GM12865 (cell line): ENCODE data around the gene PTRHD1.

Experiments
- DNase-seq: peaks from one replicate; pipeline ENCODE4 v3.0.0; 2010; ENCODE audit warnings: low read depth
- H3K4me3 ChIP-seq: 2 replicates; pipeline ENCODE4 v1.5.1; 2011; ENCODE audit warnings: mild to moderate bottlenecking, low read depth, low read length, control low read depth
- TF ChIP-seq, protein P1 (sequence below): IDR thresholded peaks from 2 replicates; pipeline ENCODE4 v1.5.1; 2011; ENCODE audit warnings: low read length, control low read depth, low read depth, inconsistent platforms; ENCODE audit not compliant: insufficient read depth; ENCODE audit errors: missing control alignments

PTRHD1 gene

DNA sequence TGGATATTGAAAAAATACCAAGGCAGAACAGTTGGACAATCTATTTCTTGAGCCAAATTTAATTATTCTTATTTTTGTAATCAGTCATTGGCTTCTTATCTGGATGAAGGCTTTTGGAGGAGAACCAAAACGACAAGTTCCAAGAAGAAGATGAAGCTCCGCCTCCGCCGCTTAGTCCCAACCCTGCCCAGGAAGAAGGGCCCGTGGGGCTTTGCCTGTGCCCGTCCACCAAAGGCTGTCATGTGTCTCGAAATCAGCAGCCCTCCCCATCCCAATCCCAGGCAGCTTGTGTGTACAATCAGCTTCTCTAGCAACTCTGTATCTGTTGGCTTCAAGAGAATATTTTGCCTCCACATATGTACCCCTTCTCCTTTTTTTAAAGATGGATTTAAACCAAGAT, 24.6 kb downstream of the PTRHD1 start:
- H3K4me3 ChIP-seq = no peak overlapping the region
- DNase-seq = no peak
- TF ChIP-seq, protein P1, sequence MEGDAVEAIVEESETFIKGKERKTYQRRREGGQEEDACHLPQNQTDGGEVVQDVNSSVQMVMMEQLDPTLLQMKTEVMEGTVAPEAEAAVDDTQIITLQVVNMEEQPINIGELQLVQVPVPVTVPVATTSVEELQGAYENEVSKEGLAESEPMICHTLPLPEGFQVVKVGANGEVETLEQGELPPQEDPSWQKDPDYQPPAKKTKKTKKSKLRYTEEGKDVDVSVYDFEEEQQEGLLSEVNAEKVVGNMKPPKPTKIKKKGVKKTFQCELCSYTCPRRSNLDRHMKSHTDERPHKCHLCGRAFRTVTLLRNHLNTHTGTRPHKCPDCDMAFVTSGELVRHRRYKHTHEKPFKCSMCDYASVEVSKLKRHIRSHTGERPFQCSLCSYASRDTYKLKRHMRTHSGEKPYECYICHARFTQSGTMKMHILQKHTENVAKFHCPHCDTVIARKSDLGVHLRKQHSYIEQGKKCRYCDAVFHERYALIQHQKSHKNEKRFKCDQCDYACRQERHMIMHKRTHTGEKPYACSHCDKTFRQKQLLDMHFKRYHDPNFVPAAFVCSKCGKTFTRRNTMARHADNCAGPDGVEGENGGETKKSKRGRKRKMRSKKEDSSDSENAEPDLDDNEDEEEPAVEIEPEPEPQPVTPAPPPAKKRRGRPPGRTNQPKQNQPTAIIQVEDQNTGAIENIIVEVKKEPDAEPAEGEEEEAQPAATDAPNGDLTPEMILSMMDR = no peak

DNA sequence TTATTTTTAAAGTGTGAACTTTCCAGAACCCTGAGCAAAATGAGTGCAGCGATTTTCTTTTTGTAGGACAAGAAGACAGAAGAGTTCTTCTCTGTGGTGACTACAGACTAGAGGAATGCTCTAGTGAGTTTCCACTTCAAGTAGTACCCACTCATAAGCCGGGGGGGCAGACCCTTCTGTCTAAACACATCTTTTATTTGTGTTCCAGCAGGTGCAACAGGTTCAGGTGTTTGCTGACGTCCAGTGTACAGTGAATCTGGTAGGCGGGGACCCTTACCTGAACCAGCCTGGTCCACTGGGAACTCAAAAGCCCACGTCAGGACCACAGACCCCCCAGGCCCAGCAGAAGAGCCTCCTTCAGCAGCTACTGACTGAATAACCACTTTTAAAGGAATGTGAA, 25.2 kb downstream of the PTRHD1 start:
- no peak for DNase-seq
- H3K4me3 ChIP-seq = no peak overlapping the region
- TF ChIP-seq, protein P1 = no peak

DNA sequence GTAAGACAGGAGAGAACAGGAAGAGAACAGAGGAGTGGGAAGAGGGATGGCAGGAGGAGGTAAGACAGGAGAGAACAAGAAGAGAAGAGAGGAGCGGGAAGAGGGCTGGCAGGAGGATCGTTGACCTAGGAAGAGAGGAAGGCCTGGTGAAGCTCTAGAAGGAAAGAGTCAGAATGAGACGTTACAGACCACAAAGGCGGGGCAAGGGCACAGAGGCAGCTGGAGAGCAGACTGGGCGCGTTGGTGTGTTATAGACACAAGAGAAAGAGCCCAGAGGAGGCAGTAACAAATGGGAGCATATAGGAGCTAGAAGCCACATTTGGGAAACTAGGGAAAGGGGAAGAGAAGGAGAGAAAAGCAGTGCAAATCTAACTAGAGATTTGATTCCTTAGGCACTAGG, 26.6 kb downstream of the PTRHD1 start:
- no peak overlapping the region for H3K4me3 ChIP-seq
- DNase-seq = peak; percentile 5
- TF ChIP-seq, protein P1 = no peak

DNA sequence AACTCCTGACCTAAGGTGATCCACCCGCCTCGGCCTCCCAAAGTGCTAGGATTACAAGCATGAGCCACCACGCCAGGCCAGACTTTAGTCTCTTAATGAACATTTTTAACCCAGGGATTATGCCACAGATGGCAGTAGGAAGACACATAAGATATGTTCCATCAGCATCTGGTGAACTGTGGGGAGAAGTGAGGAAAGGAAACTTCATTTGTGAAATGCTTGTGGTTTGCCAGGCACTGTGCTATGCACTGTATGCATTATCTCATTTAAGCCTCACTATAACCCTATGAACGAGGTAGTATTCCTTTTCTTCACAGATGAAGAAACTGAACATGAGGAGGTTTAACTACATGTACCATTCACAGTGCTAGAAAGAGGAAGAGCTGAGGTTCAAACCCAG, 29.3 kb downstream of the PTRHD1 start:
- TF ChIP-seq, protein P1 = no peak
- DNase-seq = no peak
- no peak overlapping the region for H3K4me3 ChIP-seq

DNA sequence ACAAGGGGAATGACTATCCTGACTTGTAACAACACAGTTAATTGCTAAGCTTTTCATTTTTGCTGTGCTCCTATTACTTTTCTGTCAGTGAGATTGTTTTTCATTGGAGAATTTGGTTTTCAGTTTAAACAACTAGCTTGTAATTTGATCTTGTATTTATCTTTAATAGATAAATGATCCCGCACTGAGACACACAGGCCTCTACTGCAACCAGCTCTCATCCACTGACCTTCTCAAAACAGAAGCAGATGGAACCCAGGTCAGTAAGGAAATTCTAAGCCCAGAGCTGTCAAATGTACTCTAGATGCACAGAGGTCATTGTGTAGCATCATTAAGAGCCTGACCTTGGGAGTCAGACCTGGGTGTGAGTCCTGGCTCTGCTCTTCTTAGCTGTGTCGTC, 30.7 kb downstream of the PTRHD1 start:
- H3K4me3 ChIP-seq = no peak overlapping the region
- DNase-seq = no peak
- TF ChIP-seq, protein P1 = no peak

DNA sequence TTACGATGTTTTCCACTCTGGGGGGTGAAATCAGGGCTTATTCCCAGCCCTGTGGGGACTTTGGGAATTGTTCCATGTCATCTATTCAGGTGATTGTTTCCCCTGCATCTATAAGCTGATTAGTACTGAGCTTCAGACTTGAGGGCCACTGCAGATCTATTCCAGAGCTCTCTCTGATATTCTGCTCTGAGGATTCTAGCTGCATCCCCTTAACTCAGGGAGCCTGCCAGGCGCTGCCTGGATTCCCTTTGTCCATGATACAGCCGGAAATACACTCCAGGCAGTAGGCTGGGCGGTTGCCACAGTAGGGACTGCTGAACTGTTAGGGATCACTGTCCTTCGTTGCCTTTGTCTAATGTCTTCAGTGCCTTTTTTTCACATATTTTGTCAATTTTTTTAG, 31.3 kb downstream of the PTRHD1 start:
- H3K4me3 ChIP-seq = no peak overlapping the region
- DNase-seq = no peak
- TF ChIP-seq, protein P1 = no peak

DNA sequence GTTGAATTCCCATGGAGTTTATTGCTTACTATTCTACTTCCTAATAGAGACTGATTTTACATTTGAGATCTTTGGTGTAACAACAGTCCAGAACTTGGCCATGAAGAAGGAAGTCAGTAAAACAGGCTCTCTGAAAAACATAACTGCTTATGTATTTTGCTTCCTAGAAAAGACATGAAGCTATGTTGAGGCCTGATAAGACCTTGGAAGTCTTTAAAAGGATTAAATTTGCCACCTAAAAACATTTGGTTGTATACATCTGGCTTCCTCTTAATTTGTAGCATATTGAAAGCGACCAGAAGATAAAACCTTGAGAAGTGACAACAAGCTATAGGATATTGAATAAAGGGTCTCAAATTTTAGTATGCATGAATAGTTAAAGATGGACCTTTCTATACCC, 36.4 kb downstream of the PTRHD1 start:
- TF ChIP-seq, protein P1 = no peak
- DNase-seq = no peak
- H3K4me3 ChIP-seq = no peak overlapping the region
